Midbrain (tissue), 1 donor: Measurements from ENCODE around the gene COQ8A.

Source experiments
- DNase-seq: peaks from one replicate; lab custom pipeline; 2025; lab: John Stamatoyannopoulos, UW

The COQ8A gene

DNA sequence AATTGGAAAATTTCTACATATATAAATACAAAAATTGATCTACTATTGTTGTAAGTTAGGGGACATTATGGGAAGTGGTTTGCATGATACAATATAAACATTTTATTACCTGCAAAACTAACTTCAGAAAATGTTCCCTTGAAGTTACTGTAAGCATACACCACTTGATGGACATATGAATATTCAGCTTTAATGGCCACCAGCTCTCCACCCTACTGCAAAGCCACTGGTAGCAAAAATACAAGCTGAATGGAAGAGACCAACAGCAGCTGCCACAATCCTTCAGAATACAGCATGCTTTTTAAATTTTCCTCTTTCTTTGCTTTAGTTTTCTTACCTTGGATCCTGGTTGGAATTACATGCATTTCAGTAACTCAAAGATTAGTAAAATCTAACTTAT, 69.8 kb downstream of the COQ8A start:
- no peak for DNase-seq

DNA sequence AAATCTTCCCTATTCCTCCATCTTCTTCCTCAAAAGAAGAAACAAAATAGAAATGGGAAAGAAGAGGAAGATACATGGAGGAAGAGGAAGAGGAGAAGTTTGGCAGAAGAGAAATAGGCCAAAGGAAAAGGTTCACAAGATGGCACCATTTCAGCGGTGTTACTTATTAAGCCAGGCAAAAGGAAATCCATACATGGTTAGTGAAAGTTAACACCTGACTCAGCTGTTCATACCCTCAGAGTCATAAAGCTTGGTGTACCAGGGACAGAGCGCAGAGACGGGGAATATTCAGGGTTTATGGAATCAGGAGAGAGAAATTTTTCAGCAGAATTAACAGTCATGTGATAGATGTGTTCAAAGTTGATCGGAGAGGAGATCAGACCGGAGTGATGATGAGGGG, 70.6 kb downstream of the COQ8A start:
- DNase-seq: no peak

GRCh38 chr1:227016990-227017389, 76.9 kb downstream of the COQ8A start:
- no peak for DNase-seq

DNA sequence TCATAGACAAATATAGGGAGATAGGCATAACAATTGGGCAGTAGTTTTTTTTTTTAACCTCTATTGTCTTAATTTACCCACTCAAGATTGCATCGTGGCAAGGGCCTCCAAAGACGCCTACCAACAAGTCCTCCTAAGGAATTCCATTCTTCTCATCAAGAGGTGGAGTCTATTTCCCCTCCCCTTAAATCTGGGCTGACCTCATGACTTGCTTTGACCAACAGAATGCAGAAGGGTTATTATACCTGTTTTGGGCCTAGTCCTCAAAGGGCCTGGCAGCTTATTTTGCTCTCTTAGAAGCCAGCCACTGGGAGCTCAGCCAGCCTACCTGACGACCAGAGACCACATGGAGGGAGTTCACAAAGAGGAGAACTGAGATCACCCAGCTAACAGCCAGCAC, 92.3 kb downstream of the COQ8A start:
- no peak for DNase-seq

- DNase-seq: no peak
These were observed 93.8 kb downstream of the COQ8A start for GRCh38 chr1:227033880-227034279.

- DNase-seq: no peak
These were observed 95.2 kb downstream of the COQ8A start for GRCh38 chr1:227035316-227035715.

GRCh38 chr1:227037121-227037520, 97.0 kb downstream of the COQ8A start:
- no peak for DNase-seq
